ENCODE results near the gene ZNF830. TPM values are rescaled to one million over a fixed set of nuclear protein-coding genes. Genes with fewer than 3 reads are reported as not detected.
A peak's percentile ranks its signal among the peaks of the same experiment; 100 is the strongest.
"Not testable (repeated sequence)": the region's sequence is repeated elsewhere in the genome, so short reads cannot be mapped to it uniquely, and the experiment has no call there.

Gene ZNF830
- total RNA-seq, 1 donor from 2014 or later: 8.7 TPM

- no peak for DNase-seq (ENCODE audit: low spot score)
These were observed 29.6 kb downstream of the ZNF830 start for GRCh38 chr17:34990921-34991365.

GRCh38 chr17:34991606-34992005 is 30.3 kb downstream of the ZNF830 start:
- no peak for DNase-seq (ENCODE audit: low spot score)

- no peak for DNase-seq (ENCODE audit: low spot score)
These were observed 31.7 kb downstream of the ZNF830 start for GRCh38 chr17:34993031-34993430.

- no peak for DNase-seq (ENCODE audit: low spot score)
These were observed 35.3 kb downstream of the ZNF830 start for GRCh38 chr17:34996422-34997285.

DNA sequence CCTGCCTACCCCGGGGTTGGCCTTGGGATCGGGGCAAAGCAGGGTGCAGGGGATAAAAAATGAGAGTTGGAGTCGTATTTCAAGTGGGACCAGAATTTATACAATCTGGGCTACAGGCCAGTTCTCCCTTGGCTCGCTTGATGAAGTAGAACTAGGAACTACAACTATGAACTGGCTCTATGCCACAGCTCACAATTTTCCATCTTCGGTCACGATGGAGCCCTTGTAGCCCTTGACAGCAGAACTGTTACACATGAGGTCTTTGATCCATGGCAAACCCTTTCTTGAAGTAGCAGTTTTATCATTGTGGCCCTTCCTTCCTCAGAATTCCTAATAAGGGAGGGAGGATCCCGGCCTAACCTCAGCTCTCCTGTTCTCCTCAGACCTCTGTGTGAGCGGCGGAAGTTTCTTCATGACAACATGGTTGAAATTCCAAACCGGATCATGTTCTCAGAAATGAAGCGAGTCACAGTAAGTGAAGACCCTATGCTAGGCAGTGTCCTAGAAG is 36.1 kb downstream of the ZNF830 start:
- no peak for DNase-seq (ENCODE audit: low spot score)

DNA sequence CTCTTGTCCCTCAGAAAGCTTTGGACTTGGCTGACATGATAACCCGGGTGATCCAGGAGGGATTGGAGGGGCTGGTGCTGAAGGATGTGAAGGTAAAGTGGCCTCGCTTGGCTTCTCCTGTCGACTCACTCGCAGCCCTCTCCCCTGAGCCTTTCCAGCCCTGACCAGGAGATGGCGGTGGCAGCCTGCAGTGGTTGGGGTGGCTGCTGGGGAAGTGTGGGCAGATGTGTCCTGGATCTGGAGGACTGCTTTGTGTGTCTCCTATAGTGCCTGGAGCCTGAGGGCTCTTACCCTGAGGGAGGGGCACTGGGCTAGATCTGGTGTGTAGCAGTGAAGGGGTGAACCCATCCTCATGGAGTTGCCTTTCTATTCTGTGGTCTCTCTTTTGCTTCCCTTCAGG is 36.9 kb downstream of the ZNF830 start:
- DNase-seq (ENCODE audit: low spot score): no peak

GRCh38 chr17:34999456-34999855 is 38.1 kb downstream of the ZNF830 start:
- no peak for DNase-seq (ENCODE audit: low spot score)

GRCh38 chr17:35000965-35001364 is 39.6 kb downstream of the ZNF830 start:
- DNase-seq (ENCODE audit: low spot score): not testable (repeated sequence)

DNA sequence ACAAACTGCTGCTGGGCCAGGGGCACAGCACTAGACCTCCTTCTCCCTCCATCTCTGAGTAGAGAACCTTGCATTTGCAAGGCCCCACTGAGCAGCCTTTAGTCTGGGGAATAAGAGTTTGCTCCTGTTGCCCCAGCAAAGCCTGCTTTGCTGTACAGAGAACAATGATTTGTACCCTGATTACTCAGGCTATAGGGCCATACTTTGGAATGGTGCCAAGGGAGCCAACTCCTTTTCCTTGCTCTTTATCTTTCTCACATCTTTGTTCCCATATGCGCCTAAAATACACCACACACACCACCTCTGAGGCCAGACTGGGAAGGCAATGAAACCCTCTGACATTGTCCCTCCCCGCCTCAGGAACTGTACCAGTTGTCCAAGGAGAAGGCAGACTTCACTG is 40.2 kb downstream of the ZNF830 start:
- DNase-seq (ENCODE audit: low spot score): no peak

- DNase-seq (ENCODE audit: low spot score): no peak
These were observed 41.7 kb downstream of the ZNF830 start for GRCh38 chr17:35002876-35003551.

GRCh38 chr17:35003778-35004177 is 42.4 kb downstream of the ZNF830 start:
- peak; percentile 28 for DNase-seq (ENCODE audit: low spot score)

- peak; percentile 3 for DNase-seq (ENCODE audit: low spot score)
These were observed 45.0 kb downstream of the ZNF830 start for GRCh38 chr17:35006345-35006744.

DNA sequence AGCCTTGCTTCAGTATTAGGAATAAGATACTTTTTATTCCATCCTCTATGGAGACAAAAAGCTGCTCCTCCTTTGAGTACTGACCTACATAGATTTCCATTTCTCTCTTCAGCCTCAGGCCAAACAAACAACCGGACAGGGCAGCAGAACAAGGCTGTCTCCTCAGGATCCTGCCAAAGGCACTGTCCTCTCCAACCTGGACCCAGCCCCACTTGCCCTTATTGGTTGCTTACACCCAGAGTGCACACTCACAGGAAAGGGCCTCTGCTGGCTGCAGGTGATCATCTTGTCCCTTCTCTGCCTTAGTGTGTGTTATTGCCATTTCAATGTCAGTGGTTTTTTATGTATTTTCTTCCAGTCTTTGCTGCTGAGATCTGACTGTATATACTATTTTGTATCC is 45.6 kb downstream of the ZNF830 start:
- DNase-seq (ENCODE audit: low spot score): peak; percentile 69

GRCh38 chr17:35010093-35010492 is 48.8 kb downstream of the ZNF830 start:
- DNase-seq (ENCODE audit: low spot score): no peak

DNA sequence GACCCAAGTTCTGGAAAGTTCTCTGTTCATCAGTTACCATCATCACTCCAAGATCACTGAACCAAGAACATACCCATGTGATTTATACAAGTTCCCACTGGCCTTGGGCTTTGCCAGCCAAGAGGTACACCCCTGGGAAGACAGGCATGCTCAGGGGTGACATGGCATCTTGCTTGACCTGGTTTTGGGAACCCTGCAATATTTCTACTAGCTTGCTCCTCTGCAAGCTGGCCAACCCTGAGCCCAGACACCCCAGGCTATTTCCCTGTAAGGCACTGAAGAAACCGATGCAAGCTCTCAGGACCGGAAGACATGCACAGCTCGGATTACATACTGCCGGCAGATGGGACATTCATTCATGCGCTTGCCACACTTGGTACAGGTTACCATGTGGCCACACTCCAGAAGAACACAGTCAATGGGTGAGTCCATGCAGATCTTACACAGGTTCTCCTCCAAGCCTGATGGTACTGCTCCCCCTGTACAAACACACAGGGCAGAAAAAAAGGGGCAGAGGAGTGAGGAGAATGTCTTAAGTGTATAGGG is 50.4 kb downstream of the ZNF830 start:
- DNase-seq (ENCODE audit: low spot score): peak; percentile 65

Other genes with a start within 250 kb of the ZNF830 start
- gene CCT6B, start 80 bp upstream of the ZNF830 start, total RNA-seq: 2.0 TPM
- gene LIG3, start 19.0 kb downstream of the ZNF830 start, total RNA-seq: 24.0 TPM
- 23.7 TPM for gene RFFL, start 102.2 kb downstream of the ZNF830 start, total RNA-seq
- 10.6 TPM for gene RAD51D, start 158.3 kb downstream of the ZNF830 start, total RNA-seq
- gene FNDC8, start 160.1 kb downstream of the ZNF830 start, total RNA-seq: not detected
- gene NLE1, start 180.8 kb downstream of the ZNF830 start, total RNA-seq: 14.0 TPM
- not detected for gene UNC45B, start 186.3 kb downstream of the ZNF830 start, total RNA-seq
- gene SLC35G3, start 232.9 kb downstream of the ZNF830 start, total RNA-seq: not detected

Measured in mesenteric fat pad (tissue), 1 donor.